Cardiac septum (tissue), 1 donor: Measurements from ENCODE around the gene PACSIN3. TPM values are rescaled to one million over a fixed set of nuclear protein-coding genes. Genes with fewer than 3 reads are reported as not detected.
A peak's percentile ranks its signal among the peaks of the same experiment; 100 is the strongest.

Source experiments
- DNase-seq: peaks from one replicate; pipeline ENCODE4 v3.0.0-alpha.2; 2020; ENCODE audit warnings: low spot score
- intact Hi-C: fragments of 100-400 bp; cut with DNase I; formaldehyde crosslinking; loops from one replicate; pipeline ENCODE4 v1.14.0; 2022
- total RNA-seq: library from RNA; stranded (reverse); fragmentation: NEBNext Ultra II Directional; extraction: Animal tissue kit (Norgen Biotek cat#: 25700); gene quantifications from one replicate; pipeline ENCODE4 v1.2.1, GENCODE V29; 2021
- donor health status: DM: no; HTN: no; CAD: no.

Gene PACSIN3
- total RNA-seq, 1 donor from 2014 or later: 295 TPM

DNA sequence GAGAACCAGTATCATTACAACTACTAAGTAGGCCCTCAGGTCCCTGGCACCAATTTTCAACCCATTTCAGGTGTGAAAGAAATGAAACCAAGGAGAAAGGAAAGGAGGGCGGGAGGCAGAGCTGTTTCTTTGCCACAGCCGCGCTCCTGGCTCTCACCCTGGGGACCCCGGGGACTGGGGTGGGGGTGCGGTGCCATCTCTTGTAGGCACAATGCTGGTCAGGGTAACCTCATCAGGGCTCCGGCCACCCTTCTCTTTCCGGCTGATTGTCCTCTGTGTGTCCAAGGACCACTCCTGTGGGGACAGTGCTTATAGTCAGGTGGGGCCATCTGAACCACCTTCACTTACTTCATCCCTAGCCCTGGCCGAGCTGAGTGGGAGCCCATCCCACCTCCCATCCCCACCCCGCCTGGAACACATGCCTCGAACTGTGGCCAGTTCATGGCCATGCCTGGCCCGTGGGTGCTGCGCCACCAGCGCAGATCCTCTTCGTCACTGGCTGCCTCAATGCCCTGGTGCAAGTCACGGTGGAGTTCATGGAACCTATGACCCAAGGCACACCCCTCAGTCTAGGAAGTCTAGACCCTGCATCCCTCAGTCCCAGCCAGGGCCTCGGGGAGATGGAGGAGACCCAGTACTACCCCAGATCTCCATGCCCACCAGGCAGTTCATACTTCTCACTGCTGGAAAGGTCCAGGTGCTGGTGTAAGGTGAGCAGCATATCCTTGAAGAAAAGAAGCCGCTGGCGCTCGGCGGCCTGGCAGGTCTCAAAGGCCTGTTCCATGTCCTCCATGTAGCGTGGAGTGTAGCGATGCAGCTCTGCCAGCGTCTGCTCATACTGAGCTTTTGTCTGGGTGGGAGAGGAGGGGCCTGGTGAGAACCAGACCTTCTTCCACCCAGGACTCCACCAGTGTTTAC, 7.2 kb downstream of the PACSIN3 start:
- intact Hi-C loops: loop anchor here (5.0 kb wide), 1 partner anchor 228 kb away; the partner anchor contains the start of gene SLC39A13
- no peak for DNase-seq

DNA sequence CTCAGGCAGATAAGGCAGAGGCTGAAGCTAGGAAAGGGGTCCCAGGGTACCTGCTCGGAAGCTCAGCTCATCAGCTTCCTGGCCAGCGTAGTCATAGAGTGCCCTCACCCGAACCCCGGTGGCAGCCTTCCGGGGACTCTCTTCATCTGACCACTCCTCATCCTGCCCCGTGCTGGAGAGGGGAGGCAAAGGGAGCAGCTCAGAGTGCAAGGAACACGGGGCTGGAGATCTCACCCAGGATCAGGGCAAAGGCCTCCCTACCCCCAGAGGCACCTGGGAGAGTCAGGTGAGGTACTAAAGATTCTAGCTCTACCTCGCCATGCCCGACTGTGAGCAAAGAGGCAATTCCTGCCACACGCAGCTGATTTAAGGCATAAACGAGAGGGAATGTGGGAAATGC, 7.9 kb downstream of the PACSIN3 start:
- intact Hi-C loops: loop anchor here (5.0 kb wide), 1 partner anchor 229 kb away; the partner anchor contains the start of gene SLC39A13

DNA sequence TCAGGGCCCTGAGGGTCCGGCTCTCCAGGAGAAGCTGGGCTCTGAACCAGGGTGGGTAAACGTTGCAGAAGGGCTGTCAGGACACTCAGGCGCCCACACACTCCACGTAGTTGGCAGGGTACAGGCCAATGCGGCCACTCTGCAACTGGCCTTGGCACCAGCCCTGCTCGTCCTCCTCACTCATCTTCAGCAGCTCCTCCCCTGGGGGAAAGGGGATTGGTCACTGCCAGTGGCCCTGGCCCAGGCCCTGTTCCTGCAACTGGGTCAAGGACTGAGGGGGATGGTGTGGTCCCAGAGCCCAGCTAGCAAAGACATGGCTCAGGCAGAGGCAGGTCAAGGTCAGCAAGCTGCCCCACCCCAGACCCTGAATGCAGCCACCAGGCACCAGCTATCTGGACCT, 8.4 kb downstream of the PACSIN3 start:
- DNase-seq: peak; percentile 81
- intact Hi-C loops: loop anchor here (1.0 to 5.0 kb wide), 4 partner anchors 37 to 229 kb away; partner anchors contain the start of genes DDB2 and SLC39A13

More for the DNA sequence above, 7.9 kb downstream of the PACSIN3 start:
- no peak for DNase-seq

DNA sequence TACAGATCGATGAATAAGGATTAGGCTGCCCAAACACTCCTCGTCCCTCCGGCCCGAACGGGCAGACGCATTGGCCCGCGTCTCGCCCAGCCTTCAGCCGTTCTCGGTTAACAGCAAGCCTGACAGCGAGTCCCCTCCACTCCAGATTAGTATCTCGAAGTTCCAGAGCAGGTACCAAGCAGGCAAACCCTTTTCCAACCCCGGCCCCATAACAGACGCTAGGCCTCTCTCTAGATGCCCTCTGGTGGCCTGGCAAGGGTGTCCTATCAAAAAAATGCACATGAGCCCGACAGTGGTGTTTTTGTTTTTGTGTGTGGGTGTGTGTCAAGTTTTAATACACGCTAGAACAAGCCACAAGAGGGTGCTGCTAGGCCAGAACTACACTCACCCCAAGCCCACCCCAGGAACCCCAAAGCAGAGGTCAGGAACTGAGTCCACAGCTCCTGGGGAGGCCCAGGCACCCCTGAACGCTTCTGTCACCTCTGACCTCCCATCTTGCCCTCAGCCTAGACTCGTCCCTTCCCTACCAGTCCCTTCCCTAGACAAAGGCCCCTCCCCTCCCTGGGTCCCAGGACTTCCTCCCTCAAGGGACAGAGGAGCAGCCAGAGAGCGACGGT, 8.9 kb downstream of the PACSIN3 start:
- intact Hi-C loops: loop anchor here (1.0 to 5.0 kb wide), 4 partner anchors 37 to 230 kb away; partner anchors contain the start of genes DDB2 and SLC39A13
- peak; percentile 80 for DNase-seq

DNA sequence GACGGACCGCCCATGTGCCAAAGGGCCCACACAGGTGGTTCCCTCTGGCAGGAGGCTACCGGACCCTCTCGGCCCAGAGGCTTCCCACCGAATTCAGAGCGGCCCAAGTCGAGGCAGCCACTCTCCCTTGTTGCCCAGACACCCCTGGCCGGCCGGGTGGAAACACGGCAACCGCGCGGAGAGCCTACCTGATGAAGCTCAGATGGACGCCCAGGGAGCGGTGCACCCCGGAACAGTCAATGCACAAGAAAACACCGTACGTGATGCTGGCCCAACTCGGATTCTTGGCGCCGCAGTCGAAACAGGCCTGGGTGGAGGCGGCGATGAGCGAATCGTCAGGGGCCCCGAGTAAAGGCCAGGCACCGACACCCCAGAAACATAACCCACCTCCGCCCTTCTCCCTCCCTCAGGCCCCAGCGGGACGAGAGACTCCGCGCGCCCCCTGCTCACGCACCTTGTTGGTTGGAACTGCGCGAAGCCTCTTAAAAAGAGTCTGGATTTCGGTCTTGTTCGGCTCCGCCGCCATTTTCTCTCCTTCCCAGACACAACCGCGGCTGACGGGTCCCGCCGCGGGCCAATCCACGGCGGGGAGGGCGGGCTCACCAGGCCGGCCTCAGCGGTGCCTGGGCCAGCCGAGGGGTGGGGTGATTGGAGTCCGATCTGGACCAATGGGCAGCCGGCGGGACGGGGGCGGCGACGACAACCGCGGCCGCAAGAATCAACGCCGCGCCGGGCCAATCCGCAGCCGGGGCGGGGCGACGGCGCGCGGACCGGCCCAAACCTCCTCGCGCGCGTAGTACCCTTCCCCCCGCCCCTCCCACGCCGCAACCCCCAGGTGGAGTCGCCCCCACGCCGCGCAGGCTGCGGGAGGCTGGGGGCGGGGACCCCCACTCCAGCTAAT, 9.7 kb downstream of the PACSIN3 start, which contains the start of gene ARFGAP2:
Gene ARFGAP2, minus strand, starts transcription at position 552 of the 901 bp plus-strand sequence. Its CDS starts 26 bp downstream, at position 526.
- peak; percentile 99 for DNase-seq
- intact Hi-C loops: loop anchor here (1.0 to 5.0 kb wide), 4 partner anchors 38 to 231 kb away; partner anchors contain the start of genes DDB2 and SLC39A13

DNA sequence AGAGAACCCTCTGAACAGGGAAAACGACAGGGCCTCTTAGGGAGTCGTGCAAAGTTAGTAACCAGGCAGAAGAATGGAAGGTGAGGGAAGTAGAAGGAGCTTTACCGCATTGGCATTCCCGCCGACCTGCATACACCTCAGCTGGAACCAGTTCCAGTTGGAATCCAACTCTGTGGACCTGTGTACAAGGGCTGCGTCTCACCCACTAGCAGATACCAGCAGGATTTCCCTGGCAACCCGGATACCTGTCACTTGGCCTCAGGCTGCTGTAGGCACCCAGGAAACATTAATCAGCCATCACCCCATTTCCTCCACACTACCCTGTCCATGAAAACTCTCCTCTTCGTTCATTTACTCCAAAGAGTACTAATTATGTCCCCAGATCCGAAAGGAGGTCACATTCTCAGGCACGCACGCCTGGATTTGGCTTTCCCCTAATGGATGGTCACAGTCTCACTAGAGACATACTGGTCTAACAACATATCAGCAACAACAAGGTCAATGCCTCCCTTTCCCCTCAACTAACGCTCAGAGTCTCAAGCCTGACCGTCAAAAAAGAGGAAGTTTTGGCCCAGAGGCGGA, 10.4 kb downstream of the PACSIN3 start:
- no peak for DNase-seq
- intact Hi-C loops: loop anchor here (2.0 to 5.0 kb wide), 3 partner anchors 39 to 231 kb away; partner anchors contain the start of genes DDB2 and SLC39A13

DNA sequence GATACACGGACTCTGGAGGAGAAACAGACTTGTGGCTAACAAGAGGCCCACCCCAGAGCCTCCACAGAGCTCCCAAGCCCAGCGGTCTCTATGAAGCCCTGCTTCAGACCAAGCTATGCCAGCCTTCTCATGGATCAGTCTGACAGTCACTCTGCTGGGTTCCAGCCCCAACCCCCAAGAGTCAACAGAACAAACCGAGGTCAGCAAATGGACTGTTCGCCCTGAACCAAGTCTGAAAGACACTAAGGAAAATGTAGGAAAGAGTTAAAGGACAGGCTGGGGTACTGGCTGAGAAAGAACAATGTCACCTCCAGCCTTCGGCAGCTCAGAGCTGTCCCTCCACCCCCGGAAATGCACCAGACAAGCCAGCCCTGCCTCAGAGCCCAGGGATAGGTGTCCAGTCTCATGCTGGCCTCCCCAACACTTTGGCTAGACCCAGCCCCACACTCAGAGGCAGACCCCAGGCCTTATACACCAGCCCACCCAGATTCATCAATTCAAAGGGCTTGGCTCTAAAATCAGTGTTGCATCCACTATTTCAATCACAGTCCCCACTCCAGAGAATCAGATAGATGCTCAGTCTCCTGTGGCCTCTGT, 13.4 kb downstream of the PACSIN3 start:
- no peak for DNase-seq
- intact Hi-C loops: no loop called here

DNA sequence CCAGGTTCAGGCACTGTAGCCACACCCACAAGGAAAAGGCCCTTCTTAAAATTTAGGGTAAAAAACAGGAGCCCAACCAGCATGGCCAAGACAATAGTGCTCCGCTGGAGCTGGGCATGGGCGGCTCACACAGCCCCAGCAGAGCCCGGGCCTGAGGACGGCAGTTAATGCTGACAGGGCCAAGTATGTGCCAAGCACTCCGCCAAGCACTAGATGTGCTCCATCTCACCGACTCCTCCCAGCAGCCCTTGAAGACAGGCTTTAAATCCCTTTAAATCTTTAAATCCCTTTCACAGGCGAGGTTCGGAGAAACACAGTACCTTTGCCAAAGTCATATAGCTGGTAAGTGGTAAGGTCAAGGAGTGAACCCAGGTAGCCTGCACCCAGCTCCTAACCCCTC, 14.4 kb downstream of the PACSIN3 start:
- no peak for DNase-seq
- intact Hi-C loops: no loop called here

DNA sequence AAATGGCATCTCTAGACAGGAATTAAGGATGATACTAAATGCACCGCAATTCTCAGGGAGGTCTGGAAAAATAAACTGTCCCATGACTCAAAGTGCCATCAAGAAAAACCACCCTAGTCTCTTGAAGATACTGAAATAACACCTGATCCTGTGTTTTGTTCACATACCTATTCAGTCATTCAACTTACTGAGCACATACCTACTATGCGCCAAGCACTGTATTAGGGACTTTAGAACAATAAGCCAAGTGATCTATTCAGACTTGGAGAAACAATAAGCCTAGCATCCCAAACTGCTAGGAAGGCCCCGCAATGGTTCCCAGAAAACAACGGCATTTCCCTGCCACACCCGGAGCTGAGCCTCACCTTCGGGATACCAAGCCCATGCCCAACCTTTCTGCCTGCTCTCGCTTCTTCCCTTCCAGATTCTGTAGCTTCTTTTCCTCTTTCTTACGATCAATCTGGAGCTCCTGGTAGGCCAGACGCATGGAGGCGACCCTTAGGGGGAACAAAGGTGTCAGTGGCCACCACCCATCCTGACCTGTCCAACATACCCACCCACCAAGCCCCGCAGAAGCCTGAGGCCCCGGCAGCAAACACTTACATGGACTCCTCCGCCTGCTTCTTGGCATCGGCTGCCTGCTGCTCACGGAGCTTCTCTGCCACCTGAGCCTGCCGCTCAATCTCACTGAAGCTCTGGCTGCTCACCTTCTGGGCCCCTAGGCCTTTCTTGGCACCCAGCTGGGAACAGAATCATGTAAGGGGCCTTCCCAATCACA, 15.0 kb downstream of the PACSIN3 start:
- intact Hi-C loops: no loop called here
- DNase-seq: no peak

DNA sequence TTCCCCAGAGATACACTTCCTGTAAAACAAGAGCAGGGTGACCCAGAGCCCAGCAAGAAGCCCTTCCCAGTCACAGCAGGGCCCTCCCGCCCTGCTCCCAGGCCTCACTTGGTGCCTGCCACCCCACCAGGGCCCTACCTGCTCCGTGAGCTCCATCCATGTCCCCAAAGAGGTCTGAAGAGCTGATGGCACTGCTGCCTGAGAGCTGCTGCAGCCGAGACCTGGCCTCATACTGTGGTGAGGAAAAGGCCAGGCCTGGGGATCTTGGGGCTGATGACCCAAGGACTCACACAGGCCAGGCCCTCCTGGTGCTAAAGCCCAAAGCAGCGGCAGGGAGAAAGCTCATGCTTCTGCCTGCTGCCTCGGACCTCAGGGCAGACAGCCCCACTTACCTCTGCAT, 19.9 kb downstream of the PACSIN3 start:
- no peak for DNase-seq
- intact Hi-C loops: no loop called here

DNA sequence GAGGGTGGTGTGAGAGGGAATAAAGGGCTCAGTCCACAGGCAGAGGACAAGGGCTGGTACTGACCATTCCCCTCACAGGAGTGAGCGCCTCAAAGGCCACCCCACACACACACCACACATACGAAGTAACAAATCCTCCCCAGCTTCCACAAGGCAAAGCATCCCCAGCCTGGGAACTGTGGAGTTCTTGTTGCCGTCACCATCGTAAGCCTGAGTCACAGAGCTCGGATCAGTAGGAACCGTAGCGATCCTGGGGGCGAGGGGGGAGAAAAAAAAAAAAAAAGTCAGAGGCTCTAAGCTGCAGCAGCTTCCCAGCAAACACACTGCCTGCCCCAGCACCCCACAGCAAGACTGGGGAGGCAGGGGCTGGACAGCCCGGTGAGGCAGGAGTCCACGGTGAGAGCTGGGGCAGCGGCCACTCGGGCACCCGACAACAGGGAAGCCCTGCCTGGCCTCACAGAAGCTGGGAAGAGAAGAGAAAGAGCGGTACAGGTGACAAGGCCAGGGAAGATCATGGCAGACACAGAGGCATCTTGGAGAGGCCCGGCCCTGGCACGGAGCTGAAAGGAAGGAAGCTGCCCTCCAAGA, 20.9 kb downstream of the PACSIN3 start:
- intact Hi-C loops: no loop called here
- DNase-seq: no peak

DNA sequence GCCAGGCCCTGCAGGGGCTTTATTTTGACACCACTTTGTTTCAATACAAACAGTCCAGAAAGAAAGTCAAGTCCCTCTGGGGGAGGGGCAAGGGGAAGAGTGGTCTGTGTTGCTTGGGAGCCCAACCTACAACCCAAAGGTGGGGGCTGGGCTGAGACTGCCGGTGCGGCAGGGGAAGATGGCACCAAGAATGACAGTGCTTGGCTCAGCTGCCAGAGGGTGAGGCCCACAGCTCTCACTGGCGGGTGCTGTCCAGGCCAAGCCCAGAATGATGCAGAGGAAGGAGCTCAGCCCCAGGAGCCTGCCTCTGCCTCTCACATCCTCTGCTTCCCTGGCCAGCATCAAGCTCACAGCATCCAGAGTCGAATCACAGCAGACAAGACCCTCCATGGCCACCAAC, 21.9 kb downstream of the PACSIN3 start:
- DNase-seq: no peak
- intact Hi-C loops: no loop called here

DNA sequence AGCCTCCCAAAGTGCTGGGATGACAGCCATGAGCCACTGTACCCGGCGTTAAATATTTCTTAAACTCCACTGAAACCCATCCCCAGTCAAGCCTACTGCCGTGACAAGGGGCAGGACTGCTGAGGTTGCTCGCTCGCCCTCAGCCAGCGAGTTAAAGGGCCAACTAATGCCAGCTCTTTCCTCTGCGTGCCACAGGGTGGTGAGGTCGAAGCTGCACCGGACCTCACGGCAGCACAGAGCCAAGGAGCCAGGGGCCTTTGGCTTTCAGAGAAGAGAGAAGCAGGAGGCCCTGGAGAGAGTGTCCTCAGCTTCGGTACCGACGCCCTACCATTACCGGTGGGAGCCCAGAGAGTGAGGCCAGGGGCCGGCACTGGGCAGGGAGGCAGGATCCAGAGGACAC, 22.3 kb downstream of the PACSIN3 start:
- DNase-seq: no peak
- intact Hi-C loops: no loop called here

DNA sequence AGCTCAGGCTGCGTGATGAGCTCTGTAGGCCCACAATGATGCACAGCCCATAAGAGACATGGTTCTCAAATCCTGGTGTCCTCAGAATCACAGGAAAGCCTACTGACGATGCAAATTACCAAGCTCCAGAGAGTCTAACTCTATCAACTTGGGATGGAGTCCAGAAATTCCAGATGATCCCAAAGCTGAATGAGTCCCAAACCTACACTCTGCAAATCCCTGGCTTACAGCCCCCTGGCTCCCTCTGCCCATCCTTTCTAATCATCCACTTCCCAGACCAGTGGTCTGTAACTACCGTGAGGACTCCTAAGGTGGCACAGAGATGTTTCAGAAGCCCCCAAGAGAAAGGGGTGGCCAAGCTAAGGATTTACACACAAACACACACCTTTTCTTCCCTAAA, 23.0 kb downstream of the PACSIN3 start:
- intact Hi-C loops: no loop called here
- DNase-seq: no peak

DNA sequence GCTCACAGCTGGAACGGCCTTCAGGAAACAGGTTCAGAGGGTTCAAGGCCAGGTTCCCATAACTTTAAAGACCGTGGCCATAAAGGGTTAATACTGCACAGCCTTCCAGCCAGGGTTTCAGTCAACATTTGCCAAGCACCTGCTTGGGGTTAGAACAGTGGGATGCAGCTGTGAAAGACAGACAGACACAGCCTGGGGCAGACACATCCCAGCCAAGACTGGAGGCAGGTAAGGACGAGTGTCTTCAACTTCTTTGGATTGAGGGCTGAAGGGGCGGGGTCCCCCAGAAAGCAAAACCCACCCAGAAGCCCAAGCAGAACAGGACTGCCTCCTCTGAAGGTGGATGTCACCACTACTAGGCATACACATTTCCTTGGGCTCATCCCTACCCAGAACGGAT, 23.8 kb downstream of the PACSIN3 start:
- intact Hi-C loops: no loop called here
- no peak for DNase-seq

DNA sequence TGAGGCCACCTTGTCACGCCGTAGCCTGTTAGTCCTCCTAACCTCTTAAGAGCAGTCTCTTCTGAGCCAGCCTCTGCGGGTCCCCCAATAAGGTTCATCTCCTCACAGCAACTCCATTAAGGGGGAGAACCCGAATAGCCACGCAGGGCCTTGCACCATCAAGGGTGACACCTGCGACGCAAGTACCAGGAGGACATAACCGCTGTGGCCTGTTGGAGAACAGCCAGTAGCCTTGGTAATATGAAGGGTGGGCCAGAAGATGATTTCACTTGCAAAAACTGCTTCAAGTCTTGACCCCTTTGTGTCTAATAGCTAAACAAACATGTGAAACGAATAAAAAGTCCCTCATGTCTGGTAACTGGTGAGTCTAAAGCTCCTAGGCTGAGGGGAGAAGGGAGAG, 24.3 kb downstream of the PACSIN3 start:
- no peak for DNase-seq
- intact Hi-C loops: no loop called here

DNA sequence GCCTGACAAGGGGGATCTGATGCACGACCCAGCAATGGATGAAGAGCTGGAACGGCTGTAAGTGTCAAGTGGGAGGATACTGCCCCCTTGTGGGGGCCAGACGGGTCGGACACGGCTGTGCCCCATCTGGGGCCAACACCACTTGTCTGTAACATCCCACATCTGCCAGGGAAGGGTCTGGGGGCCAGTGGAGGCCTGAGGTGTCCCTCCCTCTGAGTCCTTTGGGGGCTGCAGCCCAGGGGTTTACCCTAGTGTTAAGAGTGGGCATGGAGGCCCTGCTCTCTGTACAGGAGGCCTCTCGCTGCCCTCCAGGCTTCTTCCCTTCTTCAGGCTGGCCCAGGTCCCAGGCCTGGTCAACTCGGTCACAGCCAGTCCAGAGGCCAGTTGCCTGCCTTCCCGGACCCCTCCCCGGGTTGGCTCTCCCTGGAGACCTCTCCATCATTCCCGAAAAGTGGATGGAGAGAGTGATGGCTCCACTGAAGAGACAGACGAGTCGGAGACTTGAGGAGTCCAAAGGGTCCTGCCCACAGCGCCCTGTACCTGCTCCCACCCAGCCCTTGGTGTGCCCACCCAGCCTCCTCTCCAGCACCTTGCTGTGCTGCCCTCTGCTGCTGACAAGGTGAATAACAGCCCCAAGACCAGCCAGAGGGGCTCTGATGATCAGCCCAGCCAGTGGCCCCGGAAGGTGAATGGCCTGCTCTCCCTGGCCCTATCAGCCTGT, 24.9 kb downstream of the PACSIN3 start:
- DNase-seq: peak; percentile 51
- intact Hi-C loops: no loop called here
